HG02759 (cell line): ENCODE results near the gene MYCL.
"Not testable (repeated sequence)": the region's sequence is repeated elsewhere in the genome, so short reads cannot be mapped to it uniquely, and the experiment has no call there.

ENCODE experiments used
- ATAC-seq: cut with Tn5 transposase; IDR thresholded peaks from one replicate; pipeline ENCODE4 v1.9.1; 2021; ENCODE audit warnings: mild to moderate bottlenecking, moderate library complexity; ENCODE audit not compliant: unreplicated experiment

The MYCL gene

DNA sequence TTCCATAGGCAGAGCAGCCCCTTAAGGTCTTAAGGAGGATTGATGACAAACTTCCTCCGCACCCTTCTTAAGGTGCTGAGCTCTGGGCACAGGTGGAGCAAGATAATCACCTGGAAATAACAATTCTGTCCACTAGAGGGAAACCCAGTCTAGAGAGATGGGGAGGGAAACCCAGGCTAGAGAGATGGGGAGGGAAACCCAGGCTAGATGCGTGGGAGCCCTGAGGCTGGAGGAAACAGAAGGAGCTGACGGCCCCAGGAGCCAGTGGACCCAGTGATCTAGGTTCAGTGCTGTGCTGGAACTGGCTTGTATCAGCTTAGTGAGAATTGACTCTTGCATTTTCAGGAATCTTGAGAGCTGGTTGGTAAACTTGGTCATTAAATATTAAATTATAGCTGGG lies 17.8 kb upstream of the MYCL start:
- no peak for ATAC-seq

DNA sequence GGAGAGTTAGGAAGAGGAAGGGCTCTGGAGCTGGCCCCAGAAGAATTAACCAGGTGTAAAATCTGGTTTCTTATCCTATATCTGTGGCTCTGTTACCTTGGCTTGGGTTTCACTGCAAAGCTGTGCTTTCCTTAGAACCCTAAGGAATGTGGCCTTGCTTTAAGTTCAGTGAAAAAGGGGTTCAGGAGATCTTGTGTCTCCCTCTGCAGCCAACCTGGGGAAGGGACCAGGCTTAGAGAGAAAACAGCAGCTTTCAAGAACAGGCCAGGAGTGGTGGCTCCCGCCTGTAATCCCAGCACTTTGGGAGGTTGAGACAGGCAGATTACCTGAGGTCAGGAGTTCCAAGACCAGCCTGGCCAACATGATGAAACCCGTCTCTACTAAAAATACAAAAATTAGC lies 16.1 kb upstream of the MYCL start:
- no peak for ATAC-seq

DNA sequence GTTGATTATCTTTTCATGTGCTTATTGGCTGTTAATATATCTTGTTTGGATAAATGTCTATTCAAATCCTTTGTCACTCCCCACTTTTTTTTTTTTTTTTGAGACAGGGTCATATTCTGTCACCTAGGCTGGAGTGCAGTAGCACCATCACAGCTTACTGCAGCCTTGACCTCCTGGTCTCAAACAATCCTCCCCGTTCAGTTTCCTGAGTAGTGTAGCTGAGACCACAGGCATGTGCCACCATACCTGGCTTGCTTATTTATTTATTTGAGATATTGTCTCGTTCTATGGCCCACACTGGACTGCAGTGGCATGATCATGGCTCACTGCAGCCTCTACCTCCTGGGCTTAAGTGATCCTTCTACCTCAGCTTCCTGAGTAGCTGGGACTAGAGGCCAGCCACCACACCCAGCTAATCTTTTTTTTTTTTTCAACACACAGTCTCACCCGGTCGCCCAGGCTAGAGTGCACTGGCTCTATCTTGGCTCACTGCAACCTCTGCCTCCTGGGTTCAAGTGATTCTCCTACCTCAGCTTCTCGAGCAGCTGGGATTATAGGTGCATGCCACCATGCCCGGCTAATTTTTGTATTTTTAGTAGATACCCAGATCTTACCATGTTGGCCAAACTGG lies 13.9 kb upstream of the MYCL start:
- ATAC-seq = no peak

DNA sequence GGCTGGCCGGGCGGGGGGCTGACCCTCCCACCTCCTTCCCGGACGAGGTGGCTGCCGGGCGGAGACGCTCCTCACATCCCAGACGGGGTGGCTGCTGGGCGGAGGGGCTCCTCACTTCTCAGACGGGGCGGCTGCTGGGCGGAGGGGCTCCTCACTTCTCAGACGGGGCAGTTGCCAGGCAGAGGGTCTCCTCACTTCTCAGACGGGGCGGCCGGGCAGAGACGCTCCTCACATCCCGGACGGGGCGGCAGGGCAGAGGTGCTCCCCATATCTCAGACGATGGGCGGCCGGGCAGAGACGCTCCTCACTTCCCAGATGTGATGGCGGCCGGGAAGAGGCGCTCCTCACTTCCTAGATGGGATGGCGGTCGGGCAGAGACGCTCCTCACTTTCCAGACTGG lies 11.4 kb upstream of the MYCL start:
- not testable (repeated sequence) for ATAC-seq

DNA sequence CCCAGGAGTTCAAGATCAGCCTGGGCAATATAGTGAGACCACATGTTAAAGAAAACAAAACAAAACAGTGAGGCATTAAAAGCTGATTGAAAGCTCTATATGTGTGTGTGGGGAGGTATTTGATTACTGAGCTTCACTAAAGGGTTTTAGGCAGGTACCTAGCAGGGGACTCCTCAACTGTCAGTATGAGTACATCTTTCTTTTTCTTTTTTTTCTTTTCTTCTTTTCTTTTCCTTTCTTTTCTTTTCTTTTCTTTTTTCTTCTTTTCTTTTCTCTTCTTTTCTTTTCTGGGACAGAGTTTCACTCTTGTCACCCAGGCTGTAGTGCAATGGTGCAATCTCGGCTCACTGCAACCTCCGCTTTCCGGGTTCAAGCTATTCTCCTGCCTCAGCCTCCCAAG lies 8.5 kb upstream of the MYCL start:
- no peak for ATAC-seq

DNA sequence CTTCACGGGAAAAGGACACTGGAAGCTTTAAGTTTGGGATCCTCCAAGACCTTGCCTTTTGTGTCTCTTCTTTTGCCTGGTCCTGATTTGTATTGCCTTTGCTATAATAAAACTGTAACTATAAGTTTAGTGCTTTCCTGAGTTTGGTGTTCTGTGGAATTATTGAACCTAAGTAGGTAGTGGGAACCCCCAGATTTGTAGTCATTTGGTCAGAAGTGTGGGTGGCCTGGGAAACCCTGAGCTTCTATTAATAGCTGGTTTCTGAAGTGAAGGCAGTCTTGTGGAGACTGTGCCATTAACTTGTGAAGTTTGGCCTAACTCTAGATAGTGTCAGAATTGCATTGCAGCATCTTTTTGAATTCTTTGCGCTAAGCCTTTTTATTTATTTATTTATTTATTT lies 6.8 kb upstream of the MYCL start:
- no peak for ATAC-seq

DNA sequence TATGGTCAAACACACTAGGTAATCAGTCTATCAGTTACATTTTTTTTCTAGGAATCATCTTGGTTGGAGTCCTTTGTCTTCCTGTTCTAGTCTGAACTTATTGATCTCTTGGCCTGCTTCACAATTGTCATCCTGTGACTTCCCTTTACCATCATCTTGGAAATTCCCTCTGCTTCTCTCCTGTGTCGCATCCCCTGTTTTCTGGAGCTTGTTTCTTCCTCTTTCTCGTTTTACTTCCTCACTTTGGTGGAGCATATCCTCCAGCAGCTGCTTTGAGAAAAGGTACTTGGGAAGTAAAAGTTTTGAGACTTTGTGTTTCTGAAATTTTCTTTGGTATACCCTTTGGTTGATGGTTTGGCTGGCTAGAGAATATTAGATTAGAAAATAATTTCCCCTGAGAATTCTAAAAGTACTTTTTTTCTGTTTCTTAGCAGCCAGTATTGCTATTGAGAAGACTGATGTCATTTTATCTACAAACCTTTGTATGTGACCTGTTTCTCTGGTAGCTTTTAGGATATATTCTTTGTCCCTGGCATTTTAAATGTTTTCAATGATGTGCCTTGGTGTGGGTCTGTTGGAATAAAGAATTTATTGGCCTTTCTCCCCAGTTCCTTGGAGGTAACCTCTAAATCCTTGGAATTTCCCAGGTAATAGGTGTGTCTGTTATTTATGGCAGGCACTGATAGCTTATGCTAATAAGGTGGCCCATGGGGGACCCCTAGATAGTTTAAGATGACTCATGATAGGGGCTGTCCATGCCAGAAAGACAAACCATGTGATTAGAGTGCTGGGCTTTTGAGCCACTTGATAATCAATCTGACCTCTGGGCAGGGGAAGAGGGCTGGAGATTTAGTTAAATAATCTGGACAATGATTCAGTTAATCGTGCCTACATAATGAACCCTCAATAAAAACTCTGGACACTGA lies 6.1 kb upstream of the MYCL start:
- ATAC-seq = no peak

DNA sequence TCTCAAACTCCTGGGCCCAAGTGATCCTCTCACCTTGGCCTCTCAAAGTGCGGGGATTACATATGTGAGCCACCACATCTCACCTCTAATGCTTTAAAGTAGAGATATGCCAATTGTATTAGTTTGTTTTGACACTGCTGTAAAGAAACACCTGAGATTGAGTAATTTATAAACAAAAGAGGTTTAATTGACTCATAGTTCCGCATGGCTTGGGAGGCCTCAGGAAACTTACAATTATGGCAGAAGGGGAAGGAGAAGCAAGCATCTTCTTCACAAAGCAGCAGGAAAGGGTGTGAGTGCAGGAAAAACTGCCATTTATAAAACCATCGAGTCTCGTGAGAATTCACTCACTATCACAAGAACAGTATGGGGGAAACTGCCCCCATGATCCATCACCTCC lies 3.5 kb upstream of the MYCL start:
- no peak for ATAC-seq

DNA sequence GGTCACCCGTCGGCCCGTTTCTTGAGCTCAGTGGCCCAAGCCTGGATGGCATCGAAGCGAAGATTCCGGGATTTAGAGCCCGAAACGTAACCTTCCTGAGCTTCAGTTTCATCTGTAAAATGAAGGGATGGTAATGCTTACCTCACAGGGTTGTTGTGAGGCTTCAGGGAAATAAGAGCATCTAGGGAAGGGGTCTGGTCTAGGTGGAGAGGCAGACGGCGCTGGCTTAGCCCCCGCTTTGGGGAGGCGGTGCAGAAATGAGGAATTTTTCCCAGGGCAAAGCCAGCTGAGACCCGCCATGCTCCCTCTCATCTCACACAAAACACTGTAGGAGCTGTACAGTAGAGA lies 717 bp upstream of the MYCL start:
- ATAC-seq = no peak

DNA sequence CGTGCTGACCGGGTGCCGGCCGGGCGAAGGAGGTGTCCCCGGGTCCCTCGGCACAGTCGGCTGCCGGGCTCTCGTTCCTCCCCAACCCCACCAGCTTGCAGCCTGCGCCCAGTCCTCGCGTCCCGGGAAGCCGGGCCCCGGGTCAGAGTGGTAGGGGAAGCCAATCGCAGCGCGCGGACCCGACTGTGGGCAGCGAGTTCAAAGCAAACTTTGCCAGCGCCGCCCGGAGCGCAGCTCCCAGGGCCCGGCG lies 328 bp downstream of the MYCL start:
- no peak for ATAC-seq

DNA sequence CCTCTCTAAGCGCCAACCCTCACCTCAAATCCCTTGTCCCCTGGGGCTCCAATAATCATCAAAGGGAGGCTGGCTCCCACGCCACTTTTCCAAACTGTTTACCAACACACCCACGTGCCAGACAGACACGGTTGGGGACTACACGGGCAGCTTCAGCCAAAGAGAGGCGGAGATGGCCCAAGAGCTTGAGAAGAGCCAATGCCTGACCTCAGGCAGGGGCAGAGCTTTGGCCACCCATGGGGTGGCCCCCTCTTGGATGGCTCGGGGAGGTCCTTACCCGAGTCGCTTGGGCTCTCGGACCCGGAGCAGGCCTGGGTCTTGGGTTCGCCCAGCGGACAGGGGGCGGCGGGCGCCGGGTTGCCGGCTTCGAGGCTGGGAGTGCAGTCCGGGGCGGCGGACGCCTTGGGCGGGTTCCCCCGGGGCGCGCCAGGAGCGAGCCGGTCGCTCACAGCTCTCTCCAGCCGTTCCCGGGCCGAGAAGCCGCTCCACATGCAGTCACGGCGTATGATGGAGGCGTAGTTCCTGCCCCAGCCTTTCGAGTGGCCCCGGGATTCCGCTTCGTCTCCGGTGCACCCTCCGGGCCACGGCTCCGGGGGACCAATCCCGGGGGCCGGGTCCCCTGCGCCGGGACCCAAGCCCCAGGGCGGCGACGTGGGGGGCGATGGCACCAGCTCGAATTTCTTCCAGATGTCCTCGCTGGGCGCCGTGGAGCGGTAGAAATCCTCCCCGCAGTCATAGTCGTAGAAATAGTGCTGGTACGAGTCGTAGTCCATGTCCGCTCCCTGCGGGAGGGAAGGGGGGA lies 854 bp downstream of the MYCL start:
- no peak for ATAC-seq

DNA sequence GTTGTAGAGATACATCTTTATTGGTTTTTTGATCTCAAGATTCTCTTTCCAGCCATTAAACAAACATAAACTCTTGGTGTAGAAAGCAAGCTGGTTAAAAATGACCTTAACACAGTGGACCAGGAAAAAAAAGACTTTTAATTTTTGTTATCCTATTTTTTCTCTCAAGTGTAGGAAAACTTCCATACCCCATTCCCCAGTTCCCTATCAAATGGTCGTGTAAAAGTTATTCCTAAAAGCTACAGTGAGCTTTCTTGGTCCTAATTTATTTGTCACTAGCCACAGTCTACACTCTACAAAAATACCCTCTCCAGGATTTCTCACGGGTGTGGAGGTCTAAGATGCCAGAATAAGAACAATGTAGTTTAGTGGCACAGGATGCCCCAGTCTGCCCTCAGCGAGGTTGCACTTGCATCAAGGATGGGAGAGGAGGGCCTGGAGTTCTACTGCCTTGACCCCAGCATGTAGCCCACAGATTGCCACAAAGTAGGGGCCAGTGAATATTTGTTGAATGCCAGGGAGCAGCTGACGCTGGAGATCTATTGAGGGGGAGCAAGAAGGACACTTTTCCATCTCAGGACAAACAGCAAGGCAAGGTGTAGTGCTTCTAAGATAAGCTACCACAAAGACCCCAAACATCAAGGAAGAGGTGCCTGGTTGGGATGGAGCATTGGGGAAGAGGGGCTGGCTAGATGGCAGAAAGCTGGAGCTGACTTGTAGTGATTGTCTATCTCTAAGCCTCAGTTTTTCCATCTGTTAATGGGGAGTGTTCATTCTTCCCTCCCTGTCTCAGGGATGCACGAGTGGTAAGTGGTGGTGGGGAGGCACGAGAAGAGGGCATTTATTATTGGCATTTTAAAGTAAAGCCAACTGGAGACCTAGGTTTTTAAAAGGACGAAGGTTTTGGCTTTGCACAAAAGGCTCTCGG lies 1.8 kb downstream of the MYCL start:
- ATAC-seq = no peak

DNA sequence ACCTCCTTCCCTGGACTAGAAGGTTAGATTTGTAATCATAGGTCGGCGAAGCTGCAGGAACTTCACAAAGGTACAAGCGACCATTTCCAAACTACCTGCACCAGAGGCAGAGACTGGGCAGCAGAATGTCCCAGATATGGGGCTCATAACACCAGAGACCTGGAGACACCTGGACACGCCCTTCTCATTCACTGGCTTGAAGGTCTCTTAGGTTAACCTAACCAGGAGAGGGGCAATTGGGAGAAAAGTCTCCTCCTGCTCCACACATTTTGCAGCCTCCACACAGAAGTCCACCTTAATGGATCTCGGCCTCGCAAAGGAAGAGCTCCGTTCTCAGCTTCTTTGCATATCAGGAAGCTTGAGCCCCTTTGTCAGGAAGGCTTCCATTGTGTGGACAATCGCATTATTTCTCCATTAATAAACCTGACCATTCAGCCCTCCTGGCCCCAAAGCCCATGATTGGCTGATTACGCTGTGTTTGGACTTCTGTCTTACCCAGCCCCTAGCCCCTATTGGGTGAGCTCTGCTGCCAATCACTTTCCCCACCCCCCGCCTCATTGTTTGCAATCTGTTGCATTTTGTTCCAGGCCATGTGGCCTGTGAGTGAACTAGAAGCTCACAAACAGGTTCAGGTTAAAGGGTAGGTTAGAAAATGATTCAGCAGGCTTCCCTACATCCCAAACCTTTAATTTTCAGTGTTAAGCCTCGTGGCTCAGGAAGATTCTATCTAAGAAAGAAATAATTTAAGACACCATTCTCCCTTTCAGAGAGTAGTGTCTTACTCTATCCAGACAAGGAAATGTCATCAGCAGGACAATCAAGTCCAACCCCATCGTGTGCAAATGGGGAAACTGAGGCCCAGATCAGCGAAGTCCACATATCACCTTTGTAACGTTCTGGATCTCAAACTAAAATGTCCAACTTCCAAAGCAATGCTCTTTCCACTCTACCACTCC lies 2.8 kb downstream of the MYCL start:
- ATAC-seq = no peak

DNA sequence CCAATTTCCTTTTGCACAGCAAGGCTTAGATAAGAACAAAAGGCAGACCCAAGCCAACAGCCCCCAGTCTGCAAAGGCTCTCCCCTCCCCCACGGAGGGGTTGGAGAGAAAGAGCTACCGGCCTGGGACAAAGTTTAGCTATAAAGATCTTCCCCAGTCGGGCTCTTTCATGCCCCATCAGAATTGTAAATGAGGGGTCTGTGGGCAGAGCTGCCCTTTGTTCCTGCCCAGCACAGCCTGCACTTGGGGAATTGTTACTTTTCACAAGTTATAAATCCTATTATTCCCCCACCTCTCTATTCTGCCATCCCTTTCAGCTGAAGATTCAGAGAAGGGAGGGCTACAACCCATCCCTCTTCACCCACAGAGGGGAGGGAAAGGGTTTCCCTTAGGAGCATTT lies 3.5 kb downstream of the MYCL start:
- ATAC-seq = no peak

DNA sequence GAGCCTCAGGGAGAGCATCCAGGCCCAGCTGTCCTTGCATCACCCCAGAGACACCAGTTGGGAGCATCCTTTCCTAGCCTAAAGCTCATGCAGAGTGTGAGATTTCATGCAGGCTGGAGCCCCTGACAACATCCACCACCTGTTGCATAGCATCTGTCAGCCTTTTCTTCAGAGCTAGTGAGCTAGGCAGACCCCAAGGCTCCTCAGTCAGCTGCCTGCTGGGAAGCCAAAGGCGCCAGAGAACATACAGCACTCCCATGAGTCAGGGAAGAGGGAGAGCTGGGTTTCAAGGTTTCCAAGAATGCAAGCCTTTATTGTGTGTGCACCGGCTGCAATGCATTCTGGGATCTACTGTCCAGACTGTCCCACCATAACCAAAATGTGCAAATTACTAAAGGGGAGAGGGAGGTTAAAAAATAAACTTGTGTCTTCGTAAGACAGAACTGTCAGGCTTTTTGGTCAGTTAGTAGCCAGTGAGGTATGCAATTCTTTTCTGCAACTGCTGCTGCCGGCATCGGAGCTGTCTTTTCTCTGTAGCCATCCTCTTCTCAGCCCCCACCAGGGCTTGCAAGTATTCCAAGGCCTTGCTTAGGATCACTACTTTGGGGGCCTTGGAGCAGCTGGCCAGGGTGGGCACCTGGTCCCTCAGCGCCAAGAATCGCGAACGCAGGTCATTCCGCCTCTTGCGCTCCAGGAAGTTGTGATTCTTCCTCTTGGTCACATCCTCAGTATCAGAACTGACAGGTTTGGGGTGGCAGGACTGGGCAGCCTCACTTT lies 4.6 kb downstream of the MYCL start:
- no peak for ATAC-seq

DNA sequence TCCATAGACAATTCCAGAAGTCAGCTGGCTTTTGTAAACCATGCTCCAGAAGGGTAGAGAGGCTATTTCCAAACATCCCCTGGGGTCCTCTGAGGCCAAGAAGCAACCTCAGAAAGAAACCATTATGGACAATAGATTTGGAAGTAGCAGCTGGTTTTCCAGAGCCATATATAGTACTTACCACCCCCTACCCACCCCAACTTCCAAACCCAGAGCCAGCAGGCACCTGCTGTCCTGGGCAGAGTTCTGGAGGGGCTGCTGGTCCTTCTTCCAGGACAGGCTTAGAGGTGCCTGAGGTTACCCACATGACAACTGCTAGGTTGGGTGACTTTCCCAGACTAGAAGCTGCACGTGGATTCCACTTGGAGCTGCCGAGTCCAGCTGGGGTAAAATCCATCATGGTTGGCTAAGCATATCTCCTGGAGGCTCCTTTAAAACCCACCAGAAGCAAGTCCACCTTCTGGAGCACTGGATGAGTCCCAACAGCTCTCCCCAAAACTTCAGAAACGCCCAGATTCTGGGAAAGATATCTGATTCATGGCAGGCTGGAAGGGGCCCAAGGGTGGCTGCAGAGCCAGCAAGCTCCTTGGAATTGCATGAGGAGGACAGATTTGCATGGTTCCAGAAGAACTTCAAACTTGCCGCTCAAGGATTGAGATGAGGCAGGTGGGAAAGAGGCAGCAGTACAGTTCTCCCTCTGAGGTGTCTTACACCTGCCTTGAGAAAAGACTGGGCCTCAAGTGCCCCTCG lies 5.8 kb downstream of the MYCL start:
- ATAC-seq = no peak

DNA sequence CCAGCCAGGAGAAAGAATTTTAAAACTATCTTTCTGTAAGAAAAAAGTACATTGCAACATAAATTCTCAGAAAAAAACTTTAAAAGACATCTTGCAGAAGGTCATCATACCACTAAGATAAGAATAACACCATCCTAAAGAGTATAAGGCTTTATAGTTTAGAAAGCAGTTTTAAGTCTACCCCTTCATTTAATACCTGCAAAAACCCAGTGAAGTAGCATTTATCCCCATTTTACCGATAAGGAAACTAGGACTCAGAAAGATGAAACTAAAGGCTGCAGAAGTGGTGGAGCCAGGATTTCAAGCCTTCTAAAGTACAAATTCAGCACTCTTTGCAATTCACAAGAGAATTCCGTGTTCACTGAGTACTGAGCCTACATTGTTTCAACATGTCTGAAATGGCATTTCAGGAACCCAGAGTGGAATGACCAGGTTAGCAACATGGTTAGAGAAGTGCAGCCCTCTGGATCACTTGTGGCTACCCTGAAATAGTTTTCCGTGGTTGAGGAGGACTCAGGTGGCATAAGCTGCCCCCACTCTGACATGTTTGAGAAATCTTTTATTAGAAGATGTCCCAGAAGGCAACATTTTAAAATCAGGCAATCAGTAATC lies 6.7 kb downstream of the MYCL start:
- ATAC-seq = no peak
